Uterus (tissue), 4 donors: Measurements from ENCODE around the gene COL4A2. TPM values are rescaled to one million over a fixed set of nuclear protein-coding genes. Genes with fewer than 3 reads are reported as not detected.
A peak's percentile ranks its signal among the peaks of the same experiment; 100 is the strongest.

Source experiments
- DNase-seq, 2 donors: peaks; one replicate each; pipeline ENCODE4 v3.0.0-alpha.2; 2019 to 2020
- H3K27ac ChIP-seq, 2 donors: fragments of 200-600 bp; sonication (generic); 1 replicate in 1 of 2; 2 replicates in 1 of 2; pipeline ENCODE4 v1.5.1; 2016 to 2018
- H3K27me3 ChIP-seq, 2 donors: fragments of 200-600 bp; sonication (generic); one replicate each; pipeline ENCODE4 v1.5.1; 2018 to 2019; ENCODE audit warnings: control low read depth in 1 of 2
- H3K36me3 ChIP-seq, 2 donors: fragments of 200-600 bp; sonication (generic); one replicate each; pipeline ENCODE4 v1.5.1; 2019; ENCODE audit warnings: control low read depth in 1 of 2
- H3K4me1 ChIP-seq, 2 donors: fragments of 200-600 bp; sonication (generic); one replicate each; pipeline ENCODE4 v1.5.1; 2018 to 2019; ENCODE audit warnings: control low read depth in 1 of 2
- H3K4me3 ChIP-seq, 2 donors: fragments of 200-600 bp; sonication (generic); 1 replicate in 1 of 2; 2 replicates in 1 of 2; pipeline ENCODE4 v1.5.1; 2018 to 2019; ENCODE audit warnings: mild to moderate bottlenecking in 1 of 2
- H3K9me3 ChIP-seq, 2 donors: fragments of 200-600 bp; sonication (generic); one replicate each; pipeline ENCODE4 v1.5.1; 2019; ENCODE audit warnings: control low read depth in 1 of 2
- CTCF ChIP-seq, 4 experiments: fragments of 200-600 bp in 2 of 4; fragments of 450-650 bp in 2 of 4; sonication (generic) in 2 of 4; IDR thresholded peaks; one replicate each; pipeline ENCODE4 v1.5.1; 2016 to 2019; ENCODE audit warnings: antibody characterized with exemption in 4 of 4, mild to moderate bottlenecking in 2 of 4, moderate library complexity in 1 of 4
- POLR2A ChIP-seq, 2 donors: fragments of 450-650 bp; IDR thresholded peaks; one replicate each; pipeline ENCODE4 v1.6.1; 2016; ENCODE audit warnings: antibody characterized with exemption in 2 of 2, mild to moderate bottlenecking in 1 of 2, moderate library complexity in 1 of 2
- intact Hi-C: fragments of 100-400 bp; cut with DNase I; formaldehyde crosslinking; loops from one replicate; pipeline ENCODE4 v1.15.1; 2023; ENCODE audit warnings: low total_unique reads
- total RNA-seq, 4 donors: library from RNA; depleted of rRNA in 3 of 4; stranded (reverse); fragments of >200 nt in 3 of 4; gene quantifications; one replicate each; pipeline versions ENCODE4 v1.1.0 to v1.2.4, GENCODE V29; 2014 to 2023
- donor health status: DM: yes; HTN: yes; CAD: no.

Gene COL4A2
- total RNA-seq, 4 donors from 2014 or later = 157 to 606 (median 284) TPM

GRCh38 chr13:110290153-110290552 lies 16.9 kb upstream of the COL4A2 start:
- H3K27me3 ChIP-seq = no peaks in the 10 kb centered on the region
- peak overlapping the region; percentile 50 to 78 for H3K27ac ChIP-seq
- no peak for DNase-seq
- H3K4me1 ChIP-seq = peaks cover 0 to 5% of the 10 kb centered on the region in 2 donors
- H3K9me3 ChIP-seq = no peaks in the 10 kb centered on the region
- H3K4me3 ChIP-seq = no peak overlapping the region
- TF ChIP-seq CTCF (IDR thresholded peaks at IDR 0.05) = no peak
- TF ChIP-seq POLR2A (IDR thresholded peaks at IDR 0.05) = no peak
- H3K36me3 ChIP-seq = no peaks in the 10 kb centered on the region
- intact Hi-C loops = no loop called here

DNA sequence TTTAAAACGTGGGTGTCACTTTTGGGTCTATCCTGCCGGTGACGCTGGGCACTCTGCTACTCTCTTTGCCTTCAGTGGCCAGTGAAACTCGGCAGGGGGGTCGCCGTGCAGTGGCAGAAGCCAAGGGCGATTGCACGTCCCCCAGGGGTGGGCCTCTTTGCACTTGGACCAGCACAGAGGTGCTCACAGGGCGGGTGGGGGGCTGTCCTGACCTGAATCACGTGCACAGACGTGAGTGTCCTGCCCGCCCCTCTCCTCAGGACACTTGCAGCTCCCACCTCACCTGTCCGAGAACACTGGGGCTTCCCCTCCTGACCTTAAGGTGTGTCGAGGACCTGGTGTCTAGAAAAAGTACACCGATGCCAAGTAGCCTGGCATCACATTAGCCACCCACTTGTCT lies 16.3 kb upstream of the COL4A2 start:
- no peaks in the 10 kb centered on the region for H3K9me3 ChIP-seq
- H3K4me1 ChIP-seq = peaks cover 0 to 5% of the 10 kb centered on the region in 2 donors
- H3K36me3 ChIP-seq = no peaks in the 10 kb centered on the region
- DNase-seq = no peak
- TF ChIP-seq CTCF (IDR thresholded peaks at IDR 0.05) = no peak
- TF ChIP-seq POLR2A (IDR thresholded peaks at IDR 0.05) = no peak
- intact Hi-C loops = no loop called here
- no peak overlapping the region for H3K4me3 ChIP-seq
- peak overlapping the region; percentile 50 to 78 for H3K27ac ChIP-seq
- H3K27me3 ChIP-seq = no peaks in the 10 kb centered on the region

DNA sequence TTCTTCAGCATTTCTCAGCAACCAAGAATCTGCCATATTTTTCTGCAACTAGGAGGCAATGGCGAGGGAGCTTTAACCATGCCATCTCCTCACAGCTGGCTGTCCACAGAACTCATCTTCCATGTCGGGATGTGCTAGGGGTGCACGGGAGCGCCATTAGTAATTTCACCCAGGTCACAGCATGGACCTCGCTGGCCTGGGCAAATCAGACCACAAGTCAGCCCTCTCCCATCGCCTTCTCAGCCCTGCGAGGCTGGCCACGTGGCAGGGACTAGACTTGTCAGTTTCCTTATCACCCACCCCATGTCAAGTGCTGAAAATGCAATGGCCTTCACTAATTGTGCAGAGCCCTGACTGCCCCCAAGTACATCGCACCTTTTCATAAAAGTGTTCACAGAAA lies 15.8 kb upstream of the COL4A2 start:
- DNase-seq = no peak
- no peak overlapping the region for H3K4me3 ChIP-seq
- no peaks in the 10 kb centered on the region for H3K27me3 ChIP-seq
- H3K4me1 ChIP-seq = peaks cover 0 to under 1% of the 10 kb centered on the region in 2 donors
- peak overlapping the region; percentile 26 to 50 for H3K27ac ChIP-seq
- TF ChIP-seq CTCF (IDR thresholded peaks at IDR 0.05) = no peak
- no peak for TF ChIP-seq POLR2A (IDR thresholded peaks at IDR 0.05)
- intact Hi-C loops = no loop called here
- H3K36me3 ChIP-seq = no peaks in the 10 kb centered on the region
- H3K9me3 ChIP-seq = no peaks in the 10 kb centered on the region

DNA sequence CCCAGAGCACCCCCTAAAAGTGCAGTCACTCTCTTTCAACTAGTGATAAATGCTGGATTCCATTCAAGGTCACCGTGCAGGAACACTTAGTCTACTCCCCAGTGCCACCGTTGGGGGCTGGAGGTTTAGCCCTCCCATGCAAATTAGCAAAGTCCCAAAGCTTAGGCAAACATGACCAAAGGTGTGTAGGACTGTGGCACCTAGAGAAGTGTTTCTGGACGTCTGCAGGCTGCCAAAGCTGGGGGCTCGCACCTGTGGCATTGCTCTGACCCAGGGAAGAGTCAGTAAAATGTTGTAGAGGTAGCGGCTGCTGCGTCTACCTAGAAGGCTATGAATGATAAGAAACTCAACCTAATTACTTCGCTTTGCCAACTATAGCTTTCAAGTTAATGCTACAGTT lies 14.0 kb upstream of the COL4A2 start:
- H3K4me1 ChIP-seq = no peaks in the 10 kb centered on the region

GRCh38 chr13:110293649-110294048 lies 13.4 kb upstream of the COL4A2 start:
- no peak overlapping the region for H3K4me3 ChIP-seq
- H3K36me3 ChIP-seq = no peaks in the 10 kb centered on the region
- H3K27me3 ChIP-seq = no peaks in the 10 kb centered on the region
- TF ChIP-seq CTCF (IDR thresholded peaks at IDR 0.05) (no peak), POLR2A (IDR thresholded peaks at IDR 0.05) (no peak)
- peak overlapping the region; percentile 4 to 34 for H3K27ac ChIP-seq
- DNase-seq = no peak
- H3K9me3 ChIP-seq = no peaks in the 10 kb centered on the region
- H3K4me1 ChIP-seq = peaks cover 0 to 1% of the 10 kb centered on the region in 2 donors
- intact Hi-C loops = no loop called here

More for the DNA sequence above, 14.0 kb upstream of the COL4A2 start:
- DNase-seq = peak in 1 of 2 donors; percentile 7
- Histone ChIP-seq H3K27me3 (no peaks in the 10 kb centered on the region), H3K36me3 (no peaks in the 10 kb centered on the region), H3K4me3 (no peak overlapping the region), H3K27ac (peak overlapping the region in 1 of 2 donors; percentile 12), H3K9me3 (no peaks in the 10 kb centered on the region)
- intact Hi-C loops = no loop called here
- TF ChIP-seq CTCF (IDR thresholded peaks at IDR 0.05) = no peak
- no peak for TF ChIP-seq POLR2A (IDR thresholded peaks at IDR 0.05)
